IMR-90 (cell line): ENCODE data around the gene MBTD1. TPM values are rescaled to one million over a fixed set of nuclear protein-coding genes. Genes with fewer than 3 reads are reported as not detected.

Experiments used
- CHD1 ChIP-seq: IDR thresholded peaks from 2 replicates; pipeline ENCODE4 v1.6.1; 2012; ENCODE audit warnings: low read depth, low read length, improper control_type of control experiment
- NFE2L2 ChIP-seq: fragments of 150-350 bp; IDR thresholded peaks from 2 replicates; pipeline ENCODE4 v1.6.1; 2016; ENCODE audit warnings: low read depth, mild to moderate bottlenecking, low read length
- SMC3 ChIP-seq: fragments of 150-350 bp; IDR thresholded peaks from 2 replicates; pipeline ENCODE4 v1.6.1; 2016; ENCODE audit warnings: low read depth, mild to moderate bottlenecking, antibody characterized with exemption, low read length, moderate library complexity
- USF2 ChIP-seq: fragments of 150-350 bp; IDR thresholded peaks from 2 replicates; pipeline ENCODE4 v1.6.1; 2017; ENCODE audit warnings: mild to moderate bottlenecking, antibody characterized with exemption, low read length, low read depth
- polyA plus RNA-seq, 3 experiments: library from polyadenylated mRNA; depleted of rRNA; stranded (reverse); fragments of >200 nt; gene quantifications; 2 replicates each; pipeline ENCODE4 v1.2.3, GENCODE V29; 2012; ENCODE audit warnings: low replicate concordance in 1 of 3
- total RNA-seq: library from RNA; depleted of rRNA; stranded (reverse); fragments of >200 nt; gene quantifications from 2 replicates; pipeline ENCODE4 v1.2.3, GENCODE V29; 2012

Gene MBTD1
- total and polyA plus RNA-seq, 2 of the 4 experiments (the other 2 are of a cell fraction): 3.2 to 5.6 TPM

GRCh38 chr17:51153210-51154072 is 106.4 kb downstream of the MBTD1 start, which contains the start of gene NME1 (continued):
- TF ChIP-seq USF2 (peak; percentile 92), NFE2L2 (no peak), SMC3 (peak; percentile 96), CHD1 (no peak; the same call in 1 of the 2 replicates)
